Left lung (tissue), 10 donors: ENCODE measurements around the gene MEIOB. TPM values are rescaled to one million over a fixed set of nuclear protein-coding genes. Genes with fewer than 3 reads are reported as not detected.

ENCODE experiments used
- ATAC-seq: fragments of 200-7000 bp; cut with Tn5 transposase; one replicate; pipeline ENCODE4 v1.9.1; 2020; ENCODE audit warnings: moderate library complexity
- DNase-seq, 4 donors: peaks; one replicate each; pipeline ENCODE4 v3.0.0-alpha.2; 2013 to 2020
- H3K27ac ChIP-seq, 2 donors: fragments of 200-600 bp; sonication (generic) in 1 of 2; one replicate each; pipeline versions ENCODE4 v1.5.0 to v1.8.0; 2020 to 2021
- H3K27me3 ChIP-seq, 2 donors: fragments of 200-600 bp; sonication (generic) in 1 of 2; one replicate each; pipeline versions ENCODE4 v1.5.0 to v1.8.0; 2020 to 2021
- H3K36me3 ChIP-seq, 2 donors: fragments of 200-600 bp; sonication (generic) in 1 of 2; one replicate each; pipeline versions ENCODE4 v1.5.0 to v1.8.0; 2020 to 2021
- H3K4me1 ChIP-seq, 2 donors: fragments of 200-600 bp; one replicate each; pipeline ENCODE4 v1.8.0; 2021
- H3K4me3 ChIP-seq, 2 donors: fragments of 200-600 bp; sonication (generic) in 1 of 2; one replicate each; pipeline versions ENCODE4 v1.5.0 to v1.8.0; 2020 to 2021; ENCODE audit warnings: mild to moderate bottlenecking in 1 of 2
- H3K9me3 ChIP-seq, 2 donors: fragments of 200-600 bp; sonication (generic) in 1 of 2; one replicate each; pipeline versions ENCODE4 v1.5.0 to v1.8.0; 2020 to 2021
- CTCF ChIP-seq, 2 donors: fragments of 200-600 bp; sonication (generic) in 1 of 2; IDR thresholded peaks; one replicate each; pipeline versions ENCODE4 v1.5.0 to v1.8.0; 2021; ENCODE audit warnings: antibody characterized with exemption in 2 of 2
- intact Hi-C, 2 donors: fragments of 100-400 bp; cut with DNase I; formaldehyde crosslinking; loops; one replicate each; pipeline versions ENCODE4 v1.11.2 to v1.14.2; 2022
- polyA plus RNA-seq, 6 donors: library from polyadenylated mRNA; unstranded; fragments of 120-200 nt; gene quantifications; one replicate each; pipeline ENCODE4 v1.2.1, GENCODE V29; 2013; ENCODE audit not compliant: insufficient read length in 6 of 6
- total RNA-seq, 2 donors: library from RNA; stranded (reverse); fragmentation: NEBNext Ultra II Directional; extraction: Animal tissue kit (Norgen Biotek cat#: 25700); gene quantifications; one replicate each; pipeline ENCODE4 v1.2.1, GENCODE V29; 2021
- donor health status: DM: no; HTN: yes; CAD: no.
- donor health status: DM: no; HTN: no; CAD: no.

Gene MEIOB
- total and polyA plus RNA-seq, 8 donors, result 0.37 to 0.75 (median 0.59) TPM; not detected in 2

- TF ChIP-seq CTCF (IDR thresholded peaks at IDR 0.05), result no peak
- peaks cover 65 to 97% of the 10 kb centered on the region in 2 donors for H3K27me3 ChIP-seq
- no peak within 1 kb of the TSS for H3K4me3 ChIP-seq
These were observed 46.7 kb upstream of the MEIOB start, which contains the start of gene HS3ST6 for GRCh38 chr16:1918351-1919326. Gene HS3ST6, minus strand, starts transcription at chr16:1918415. Its CDS starts 92 bp downstream, at chr16:1918323.

GRCh38 chr16:1917665-1918350, 45.8 kb upstream of the MEIOB start:
- intact Hi-C loops, result no loop called here
- no peak overlapping the region for H3K27ac ChIP-seq
- no peaks in the 10 kb centered on the region for H3K36me3 ChIP-seq
- H3K4me3 ChIP-seq, result no peak overlapping the region
- no peaks in the 10 kb centered on the region for H3K9me3 ChIP-seq
- no peak for TF ChIP-seq CTCF (IDR thresholded peaks at IDR 0.05)
- DNase-seq (no peak), ATAC-seq (no peak)
- peaks cover 0 to 9% of the 10 kb centered on the region in 2 donors for H3K4me1 ChIP-seq
- peaks cover 56 to 97% of the 10 kb centered on the region in 2 donors for H3K27me3 ChIP-seq

More at GRCh38 chr16:1918351-1919326, 46.7 kb upstream of the MEIOB start, which contains the start of gene HS3ST6:
- ATAC-seq, result no peak
- Histone ChIP-seq H3K36me3 (no peaks in the 10 kb centered on the region), H3K9me3 (no peaks in the 10 kb centered on the region), H3K27ac (no peak within 1 kb of the TSS), H3K4me1 (peaks cover 0 to 16% of the 10 kb centered on the region in 2 donors)
- DNase-seq, result no peak
- intact Hi-C loops, result no loop called here

GRCh38 chr16:1917056-1917664, 45.2 kb upstream of the MEIOB start:
- no peak for TF ChIP-seq CTCF (IDR thresholded peaks at IDR 0.05)
- ATAC-seq, result no peak
- no peak for DNase-seq
- no peaks in the 10 kb centered on the region for H3K36me3 ChIP-seq
- peaks cover 0 to 9% of the 10 kb centered on the region in 2 donors for H3K4me1 ChIP-seq
- peaks cover 55 to 92% of the 10 kb centered on the region in 2 donors for H3K27me3 ChIP-seq
- H3K9me3 ChIP-seq, result no peaks in the 10 kb centered on the region
- intact Hi-C loops, result no loop called here
- H3K27ac ChIP-seq, result no peak overlapping the region
- no peak overlapping the region for H3K4me3 ChIP-seq

GRCh38 chr16:1916640-1916990, 44.7 kb upstream of the MEIOB start:
- no peak overlapping the region for H3K27ac ChIP-seq
- H3K36me3 ChIP-seq, result no peaks in the 10 kb centered on the region
- H3K9me3 ChIP-seq, result no peaks in the 10 kb centered on the region
- H3K4me3 ChIP-seq, result no peak overlapping the region
- ATAC-seq (no peak), DNase-seq (no peak)
- H3K27me3 ChIP-seq, result peaks cover 51 to 87% of the 10 kb centered on the region in 2 donors
- peaks cover 0 to 9% of the 10 kb centered on the region in 2 donors for H3K4me1 ChIP-seq
- intact Hi-C loops, result no loop called here
- TF ChIP-seq CTCF (IDR thresholded peaks at IDR 0.05), result no peak
